Glomerular visceral epithelial cell (primary cell): ENCODE measurements around the gene HYLS1.
"Not testable (repeated sequence)": the region's sequence is repeated elsewhere in the genome, so short reads cannot be mapped to it uniquely, and the experiment has no call there.

Experiments
- DNase-seq: peaks from one replicate; pipeline ENCODE4 v3.0.0-alpha.2; 2016; ENCODE audit errors: extremely low spot score

The HYLS1 gene

DNA sequence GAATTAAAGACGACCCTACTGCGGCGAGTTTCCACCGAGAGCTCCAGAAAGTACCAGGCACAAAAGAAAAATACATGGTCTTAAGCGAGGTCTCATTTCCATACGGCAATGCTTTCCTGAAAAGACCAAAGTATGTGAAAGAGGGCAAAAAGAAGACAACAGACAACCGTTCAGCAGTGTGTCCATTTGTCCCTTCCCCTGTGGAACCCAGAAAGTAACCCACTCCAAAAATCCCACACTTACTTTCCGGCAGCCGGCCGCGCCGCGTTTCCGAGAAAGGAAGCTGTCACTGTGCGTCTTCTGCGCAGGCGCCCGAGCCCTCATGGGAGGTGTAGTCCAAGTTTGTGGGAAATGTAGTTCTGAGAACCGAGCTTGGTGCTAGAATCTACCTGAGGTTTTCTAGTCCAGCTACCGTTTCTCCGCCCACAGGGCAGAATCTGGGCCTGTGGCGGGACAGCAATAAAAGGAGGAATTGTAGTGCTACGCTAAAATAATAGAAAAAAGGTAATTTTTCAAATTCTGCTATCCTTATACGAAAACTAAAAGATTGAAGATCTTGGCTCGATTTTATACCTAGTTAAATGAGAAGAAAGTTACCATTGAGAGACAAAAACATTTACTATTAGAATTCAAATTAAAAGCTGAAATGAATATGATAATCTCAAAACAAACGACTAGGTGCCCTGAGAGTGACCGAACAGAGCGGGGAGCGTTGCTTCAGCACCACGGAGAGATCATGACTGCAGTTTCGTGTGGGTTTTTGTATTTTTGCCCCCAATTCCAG, 15.7 kb downstream of the HYLS1 start, which contains the start of gene PUS3:
Gene PUS3 (minus strand): TSS at position 280 of the 784 bp plus-strand sequence. CDS start 6,922 bp downstream, outside the sequence.
- DNase-seq, result peak; percentile 78

DNA sequence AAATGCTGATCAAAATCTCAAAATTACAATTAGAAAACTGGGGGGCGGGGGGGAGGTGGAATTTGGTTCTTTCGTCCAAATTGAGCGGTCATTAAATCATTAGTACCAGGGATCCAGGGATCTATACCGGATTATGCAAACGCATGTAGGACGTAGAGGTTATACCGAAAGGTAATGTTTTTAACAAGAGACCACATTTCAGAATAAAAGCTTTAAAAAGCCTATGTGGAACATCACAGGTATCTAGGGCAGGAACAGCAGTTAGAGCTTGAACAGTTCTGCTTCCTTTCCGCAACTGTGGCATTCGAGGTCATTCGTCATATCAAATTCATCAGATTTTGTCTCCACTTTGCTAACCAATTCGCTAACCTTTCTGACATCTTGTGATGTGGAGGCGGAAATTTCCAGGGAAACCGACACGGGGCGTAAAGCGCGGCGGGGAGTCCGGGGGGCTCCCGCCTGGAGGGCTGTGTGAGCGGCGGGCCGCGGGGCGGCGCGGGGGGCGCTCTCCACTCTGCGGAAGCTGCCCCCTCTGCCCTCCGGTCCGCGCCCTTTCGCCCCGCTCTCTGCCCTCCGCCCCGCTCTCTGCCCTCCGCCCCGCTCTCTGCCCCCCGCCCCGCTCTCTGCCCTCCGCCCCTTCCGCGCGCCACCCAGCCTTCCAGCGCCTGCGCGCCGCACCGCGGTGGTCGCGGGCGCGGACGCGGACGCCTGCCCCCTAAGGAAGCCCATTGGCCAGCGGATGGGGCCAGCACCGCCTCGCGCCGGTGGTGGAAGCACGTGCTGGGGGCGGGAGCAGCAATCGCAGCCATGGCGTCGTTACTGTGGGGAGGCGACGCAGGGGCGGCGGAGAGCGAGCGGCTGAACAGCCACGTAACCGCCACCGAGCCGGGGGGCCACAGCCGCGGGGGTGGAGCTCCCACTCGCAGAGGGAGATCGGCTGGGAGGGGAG, 16.5 kb downstream of the HYLS1 start, which contains the start of gene DDX25:
Gene DDX25 (plus strand): TSS at position 798 of the 949 bp plus-strand sequence. CDS start 10 bp downstream, at position 808.
- DNase-seq, result no peak

DNA sequence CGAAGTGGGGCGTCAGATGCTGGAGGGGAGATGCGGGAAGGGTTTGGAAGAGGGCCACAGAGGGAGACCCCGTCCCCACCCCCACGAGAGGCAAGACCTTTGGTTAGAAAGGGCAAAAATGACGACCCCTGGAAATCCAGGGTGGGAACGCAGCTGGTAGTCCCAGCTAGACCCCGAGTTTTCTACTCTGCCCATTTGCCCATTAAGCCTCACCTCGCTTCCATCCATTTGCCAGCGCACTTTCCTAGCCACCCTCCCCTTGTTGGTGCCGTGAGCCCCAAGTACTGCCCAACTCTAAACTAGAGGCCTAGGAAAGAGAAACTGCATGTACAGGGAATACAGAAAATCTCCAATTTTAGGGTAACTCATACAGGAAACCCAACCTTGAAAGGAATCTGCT, 17.2 kb downstream of the HYLS1 start:
- DNase-seq, result no peak

DNA sequence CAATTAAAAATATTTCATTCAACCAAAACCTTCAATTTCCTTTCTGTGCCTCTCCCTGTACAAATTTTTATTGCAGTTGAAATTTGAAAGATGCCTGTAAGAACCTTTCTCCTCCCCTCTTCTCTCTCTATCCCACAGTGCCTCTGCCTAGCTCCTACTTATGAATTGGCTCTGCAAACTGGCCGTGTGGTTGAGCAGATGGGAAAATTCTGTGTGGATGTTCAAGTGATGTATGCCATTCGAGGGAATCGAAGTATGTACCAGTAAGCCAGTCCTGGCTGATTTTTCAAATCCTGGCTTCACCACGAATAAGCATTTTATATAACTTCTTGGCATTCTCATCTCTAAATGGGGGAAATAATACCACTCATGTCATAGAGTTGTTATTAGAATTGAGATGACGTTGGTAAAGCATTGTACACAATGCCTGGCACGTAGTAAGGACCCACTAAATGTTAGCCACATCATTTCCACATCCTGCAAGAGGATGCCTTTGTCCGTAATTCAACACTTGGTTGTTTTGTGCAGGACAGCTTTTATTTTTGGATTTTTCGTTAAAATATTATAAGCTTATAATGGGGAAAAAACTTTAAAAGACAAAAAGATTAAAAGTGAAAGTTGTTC, 22.9 kb downstream of the HYLS1 start:
- no peak for DNase-seq

DNA sequence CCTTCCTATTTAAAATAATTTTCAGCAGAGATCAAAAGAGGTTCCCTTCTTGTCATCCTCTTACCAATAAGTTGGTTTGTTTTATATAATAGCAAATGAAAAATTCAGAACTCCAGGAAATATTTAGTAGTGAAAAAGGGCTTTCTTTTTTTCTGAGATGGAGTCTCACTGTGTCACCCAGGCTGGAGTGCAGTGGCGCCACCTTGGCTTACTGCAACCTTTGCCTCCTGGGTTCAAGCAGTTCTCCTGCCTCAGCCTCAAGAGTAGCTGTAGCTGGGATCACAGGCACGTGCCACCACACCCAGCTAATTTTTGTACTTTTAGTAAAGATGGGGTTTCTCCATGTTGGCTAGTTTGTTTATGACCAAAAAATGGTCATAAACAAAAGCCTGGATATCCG, 27.1 kb downstream of the HYLS1 start:
- not testable (repeated sequence) for DNase-seq

DNA sequence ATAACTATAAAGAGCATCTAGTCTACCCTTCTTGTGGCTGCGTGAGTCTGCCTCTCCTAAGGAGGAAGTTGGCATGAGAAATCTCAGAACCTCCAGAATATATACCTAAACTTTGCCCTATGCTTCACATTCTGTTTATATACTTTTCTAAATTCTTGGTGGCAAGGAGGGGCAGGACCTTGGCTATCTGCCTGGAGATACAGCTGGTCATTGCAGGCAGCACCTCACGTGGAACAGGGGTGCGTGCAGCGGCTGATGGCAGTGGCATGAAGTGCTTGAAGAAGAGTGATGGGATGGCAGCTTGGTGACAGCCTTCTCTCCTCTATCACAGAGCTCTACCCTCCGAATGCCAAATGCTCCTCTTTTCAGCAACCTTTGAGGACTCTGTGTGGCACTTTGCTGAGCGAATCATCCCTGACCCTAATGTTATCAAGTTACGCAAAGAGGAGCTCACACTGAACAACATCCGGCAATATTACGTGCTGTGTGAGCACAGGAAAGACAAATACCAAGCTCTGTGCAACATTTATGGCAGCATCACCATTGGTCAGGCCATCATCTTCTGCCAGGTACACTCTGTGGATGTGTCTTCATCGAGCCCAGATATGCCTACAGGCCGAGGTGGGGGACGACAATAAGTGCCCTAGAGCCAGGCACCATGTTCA, 29.3 kb downstream of the HYLS1 start:
- no peak for DNase-seq

DNA sequence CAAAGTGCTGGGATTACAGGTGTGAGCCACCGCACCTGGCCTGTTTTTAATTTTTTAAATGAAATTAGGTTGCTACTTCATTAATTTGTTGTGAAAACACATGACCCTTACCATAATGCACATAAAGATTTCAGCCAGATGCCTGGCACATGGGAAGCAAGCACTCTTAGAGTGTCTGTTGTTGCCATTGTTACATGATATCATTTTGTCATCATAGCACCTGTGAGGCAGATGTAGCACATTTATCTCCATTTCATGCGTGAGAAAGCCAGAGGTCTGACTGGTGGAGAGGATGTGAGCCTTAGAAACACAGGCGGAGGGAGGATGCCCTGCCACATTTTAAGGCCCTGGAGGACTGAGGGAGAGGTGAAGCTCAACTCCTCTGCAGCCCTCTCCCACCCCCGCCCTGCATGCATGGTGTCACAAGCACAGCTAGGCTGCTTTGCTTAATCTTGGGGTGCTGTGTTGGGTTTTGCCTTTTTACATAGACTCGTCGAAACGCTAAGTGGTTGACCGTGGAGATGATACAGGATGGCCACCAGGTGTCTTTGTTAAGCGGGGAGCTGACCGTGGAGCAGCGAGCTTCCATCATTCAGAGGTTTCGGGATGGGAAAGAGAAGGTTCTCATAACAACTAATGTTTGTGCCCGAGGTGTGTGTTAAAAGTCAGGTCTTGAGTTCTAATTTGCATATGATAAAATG, 30.8 kb downstream of the HYLS1 start:
- no peak for DNase-seq

DNA sequence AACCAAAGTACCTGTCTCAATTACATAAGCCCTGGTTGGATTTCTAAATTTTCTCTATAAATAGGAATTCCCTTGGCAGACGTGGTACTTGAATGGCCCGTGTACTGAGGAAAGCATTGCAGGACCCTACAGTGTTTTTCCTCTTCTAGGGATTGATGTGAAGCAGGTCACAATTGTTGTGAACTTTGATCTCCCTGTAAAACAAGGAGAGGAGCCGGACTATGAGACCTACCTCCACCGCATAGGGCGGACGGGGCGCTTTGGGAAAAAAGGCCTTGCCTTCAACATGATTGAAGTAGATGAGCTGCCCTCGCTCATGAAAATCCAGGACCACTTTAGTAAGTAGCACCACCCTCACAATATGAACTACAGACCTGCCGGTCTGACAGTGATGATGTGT, 33.6 kb downstream of the HYLS1 start:
- DNase-seq, result no peak

DNA sequence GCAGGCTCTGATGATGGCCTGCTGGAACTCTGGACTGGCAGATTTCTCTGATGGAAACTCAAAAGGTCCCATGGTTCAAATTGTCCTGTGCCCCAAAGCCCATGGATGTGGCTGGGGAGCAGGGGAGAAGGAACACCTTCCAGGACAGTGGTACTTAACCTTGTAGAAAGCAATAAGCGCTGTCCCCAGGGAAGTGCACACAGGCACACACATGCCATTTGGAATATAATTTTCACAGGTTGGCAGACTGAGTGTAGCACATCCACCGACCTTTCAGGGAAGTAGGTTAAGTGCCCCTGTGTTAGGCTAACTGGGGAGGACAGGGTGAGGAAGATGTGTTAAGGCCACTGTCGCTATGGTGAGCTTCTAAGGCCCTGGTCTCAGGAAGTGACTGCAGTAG, 34.7 kb downstream of the HYLS1 start:
- no peak for DNase-seq

DNA sequence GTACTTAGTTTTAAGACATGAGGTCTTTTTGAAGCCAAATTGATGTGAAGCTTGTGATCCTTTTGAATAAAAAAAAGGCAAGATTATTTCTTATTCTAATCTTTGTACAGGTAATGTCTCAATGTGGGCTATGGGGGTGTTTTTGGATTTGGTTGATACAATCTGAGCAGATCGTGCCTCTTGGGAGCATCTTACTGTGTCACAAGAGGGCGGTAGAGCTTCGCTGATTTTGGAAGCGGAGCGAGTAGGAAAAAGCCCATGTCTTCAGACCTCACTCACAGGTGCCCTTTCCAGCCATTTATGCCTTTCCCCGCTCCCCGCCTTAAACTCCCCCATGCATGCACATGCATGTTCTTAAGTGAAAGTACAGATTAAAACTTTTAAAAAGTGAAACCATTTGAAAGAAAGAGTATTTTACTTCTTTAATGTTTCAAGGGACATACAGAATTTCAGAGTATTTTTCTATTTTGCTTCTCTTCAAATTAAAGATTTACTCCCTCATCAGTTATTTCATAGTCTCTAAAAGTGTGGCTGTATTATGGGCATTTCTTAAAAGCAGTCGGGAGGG, 35.6 kb downstream of the HYLS1 start:
- peak; percentile 63 for DNase-seq

DNA sequence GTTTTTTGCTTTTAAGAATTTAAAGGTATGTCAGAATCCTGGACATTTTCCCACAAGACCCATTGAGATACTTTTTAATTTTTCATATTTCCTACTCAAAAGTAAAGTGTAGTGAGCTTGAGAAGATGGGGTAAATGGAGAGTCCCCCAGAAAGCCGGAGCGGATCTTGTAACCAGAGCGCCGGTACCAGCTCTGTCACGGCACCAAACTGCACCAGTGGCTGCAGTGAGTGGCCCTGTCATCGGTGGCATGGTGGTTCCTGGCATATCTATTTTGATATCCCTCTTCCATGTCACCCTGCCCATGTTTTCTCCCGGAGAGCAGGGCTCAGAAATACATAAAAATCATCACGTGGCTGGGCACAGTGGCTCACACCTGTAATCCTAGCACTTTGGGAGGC, 36.2 kb downstream of the HYLS1 start:
- DNase-seq, result no peak

DNA sequence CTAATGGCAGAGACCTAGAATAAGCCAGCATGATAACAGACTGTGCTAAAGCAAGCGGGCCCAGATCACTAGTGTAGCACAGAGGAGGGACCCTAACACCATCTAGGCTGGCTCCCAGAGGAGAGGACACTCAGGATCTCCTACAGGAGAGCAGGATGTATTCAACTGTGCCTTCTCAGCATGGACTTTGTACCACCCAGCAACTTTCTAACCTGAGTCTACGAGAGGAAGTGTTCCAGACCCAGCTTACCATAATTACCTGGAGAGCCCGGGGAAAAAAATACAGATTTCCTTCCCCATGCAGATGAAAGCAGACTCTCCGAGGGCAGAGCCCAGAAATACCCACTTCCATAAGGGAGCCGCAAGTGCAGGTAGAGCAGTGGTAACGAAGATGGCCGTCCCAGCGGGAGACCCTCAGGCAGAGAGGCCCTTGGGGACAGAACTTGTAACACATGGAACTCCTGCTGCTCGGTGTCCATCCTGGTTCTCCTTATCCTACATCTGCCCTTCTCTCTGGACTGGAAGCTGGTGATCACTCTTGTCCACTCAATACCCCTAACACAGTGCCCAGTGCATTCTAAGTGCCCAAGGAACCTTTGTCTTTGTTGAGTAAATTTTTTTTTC, 37.0 kb downstream of the HYLS1 start:
- DNase-seq, result no peak

DNA sequence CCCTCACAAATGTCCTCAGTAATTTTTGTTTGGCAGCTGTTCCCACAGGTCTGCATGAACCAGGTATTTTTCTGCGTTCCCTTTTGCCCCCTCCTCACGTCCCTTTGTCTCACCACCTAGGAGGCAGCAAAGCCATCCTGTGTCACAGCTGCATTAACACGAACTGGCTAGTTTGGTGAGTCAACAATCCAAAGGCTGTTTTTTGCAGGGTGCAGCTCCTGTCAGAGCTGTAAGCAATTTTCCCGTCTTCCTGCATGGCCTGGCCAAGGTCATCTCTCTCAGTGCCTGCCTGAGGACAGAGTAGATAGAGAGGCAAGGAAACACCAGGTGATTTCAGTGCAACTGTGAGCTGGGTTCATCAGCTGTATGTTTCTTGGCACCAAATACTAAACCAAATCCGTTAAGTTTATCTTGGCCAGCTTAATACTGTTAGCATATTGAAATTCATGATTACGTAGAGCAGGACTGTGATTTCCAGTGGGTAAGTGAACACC, 37.8 kb downstream of the HYLS1 start:
- no peak for DNase-seq

DNA sequence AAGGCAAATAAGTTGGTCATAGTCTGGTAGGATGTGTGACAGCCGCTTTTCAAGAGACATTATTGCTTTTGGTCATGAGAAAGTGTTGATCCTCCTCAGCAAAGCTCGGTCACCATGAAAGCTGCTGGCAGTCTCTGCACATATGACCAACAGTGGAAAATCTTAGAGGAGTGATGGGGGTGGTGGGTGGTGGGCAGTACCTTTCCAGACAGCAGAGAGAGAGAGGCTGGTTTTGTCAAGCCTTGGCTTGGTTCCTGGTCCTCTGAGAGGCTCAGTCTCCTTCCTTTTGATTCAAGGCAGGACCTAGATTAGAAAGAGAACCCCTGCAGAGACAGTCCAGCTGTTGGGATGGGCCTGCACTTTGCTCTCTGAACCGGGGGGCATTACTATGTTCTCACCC, 38.3 kb downstream of the HYLS1 start:
- no peak for DNase-seq

DNA sequence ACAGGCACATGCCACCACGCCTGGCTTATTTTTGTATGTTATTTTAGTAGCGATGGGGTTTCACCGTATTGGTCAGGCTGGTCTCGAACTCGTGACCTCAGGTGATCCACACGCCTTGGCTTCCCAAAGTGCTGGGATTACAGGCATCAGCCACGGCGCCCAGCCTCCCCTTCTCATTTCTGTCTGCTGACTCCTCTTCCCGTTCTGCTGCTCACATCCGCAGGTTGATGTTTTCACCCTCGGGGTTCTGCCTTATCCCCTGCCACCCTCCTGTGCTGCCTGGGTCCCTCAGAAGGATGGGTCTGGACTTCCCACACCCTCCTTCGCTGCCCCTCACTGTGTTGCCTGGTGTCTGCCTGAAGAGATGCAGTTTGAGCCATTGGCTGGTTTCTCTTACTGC, 39.2 kb downstream of the HYLS1 start:
- no peak for DNase-seq

DNA sequence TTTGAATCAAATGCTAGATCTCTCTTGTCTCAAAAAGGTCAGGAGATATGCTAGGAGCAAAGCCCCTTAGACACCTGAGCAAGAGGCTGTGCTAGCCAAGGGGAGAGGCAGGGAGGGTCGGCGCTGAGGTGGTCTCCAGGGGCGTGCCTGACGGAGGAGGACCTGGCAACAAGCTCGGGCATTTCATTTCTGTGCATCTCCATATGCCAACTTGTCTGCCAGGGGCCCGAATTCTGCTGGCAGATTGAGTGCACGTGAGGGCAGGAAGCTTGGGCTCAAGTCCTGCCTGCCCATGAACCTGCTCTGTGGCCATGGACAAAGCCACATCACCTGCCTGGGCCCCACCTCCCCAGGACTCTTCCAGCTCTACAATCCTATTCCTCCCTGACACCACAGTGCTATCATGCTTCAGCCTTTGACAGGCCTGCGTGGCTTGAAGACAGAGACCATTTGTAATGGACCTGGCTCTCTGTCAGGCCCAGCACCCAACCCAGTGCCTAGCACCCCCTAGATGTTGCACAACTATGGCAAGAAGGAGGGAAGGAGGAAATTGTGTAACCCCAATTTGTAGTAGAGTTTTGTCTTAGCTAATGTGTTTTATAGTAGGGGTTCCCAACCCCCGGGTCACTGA, 42.1 kb downstream of the HYLS1 start:
- DNase-seq, result no peak

DNA sequence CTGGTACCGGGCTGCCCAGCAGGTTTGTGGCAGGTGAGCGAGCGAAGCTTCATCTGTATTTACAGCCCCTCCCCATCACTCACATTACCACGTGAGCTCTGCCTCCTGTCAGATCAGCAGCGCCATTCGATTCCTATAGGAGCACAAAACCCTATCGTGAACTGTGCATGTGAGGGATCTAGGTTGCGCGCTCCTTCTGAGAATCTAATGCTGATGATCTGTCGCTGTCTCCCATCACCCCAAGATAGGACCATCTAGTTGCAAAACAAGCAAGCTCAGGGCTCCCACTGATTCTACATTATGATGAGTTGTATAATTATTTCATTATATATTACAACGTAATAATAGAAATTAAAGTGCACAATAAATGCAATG, 42.6 kb downstream of the HYLS1 start:
- DNase-seq, result no peak

DNA sequence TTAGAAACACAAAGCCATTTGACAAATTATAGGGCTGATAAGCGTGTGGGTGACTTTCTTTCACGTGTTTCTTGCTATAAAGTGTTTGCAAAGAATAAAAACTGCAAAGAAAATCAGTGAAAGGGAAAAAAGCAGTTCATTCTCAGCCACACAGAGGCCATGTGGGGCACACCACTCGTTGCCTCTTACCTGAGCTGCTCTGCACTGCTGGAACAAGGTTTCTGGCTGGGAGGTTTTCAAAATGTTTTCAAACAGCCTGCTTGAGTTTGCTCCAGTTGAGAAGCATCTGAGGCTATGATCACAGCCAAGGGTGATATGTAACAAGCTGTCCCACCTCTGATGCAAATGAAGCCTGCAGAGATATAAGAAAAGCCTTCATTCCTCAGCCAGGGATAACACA, 43.6 kb downstream of the HYLS1 start:
- no peak for DNase-seq

DNA sequence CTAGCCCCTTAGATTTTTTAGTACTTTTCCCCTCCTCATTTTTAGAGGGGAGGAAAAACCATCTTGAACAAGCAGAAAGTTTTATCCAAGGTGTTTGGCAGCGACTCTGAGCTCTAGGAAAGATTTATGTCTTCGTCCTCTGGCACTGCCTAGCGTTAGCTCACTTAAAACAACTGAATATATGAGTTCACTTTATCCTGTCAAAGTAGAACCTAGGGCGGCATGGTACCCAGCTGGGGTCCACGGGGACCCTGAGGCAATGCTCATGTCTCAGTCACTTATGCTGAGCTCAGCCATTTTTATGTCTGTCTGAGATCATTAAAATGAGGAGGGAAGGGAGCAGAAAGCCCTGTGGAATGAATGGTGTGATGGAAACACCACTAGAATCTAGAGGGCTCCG, 44.2 kb downstream of the HYLS1 start:
- DNase-seq, result no peak

DNA sequence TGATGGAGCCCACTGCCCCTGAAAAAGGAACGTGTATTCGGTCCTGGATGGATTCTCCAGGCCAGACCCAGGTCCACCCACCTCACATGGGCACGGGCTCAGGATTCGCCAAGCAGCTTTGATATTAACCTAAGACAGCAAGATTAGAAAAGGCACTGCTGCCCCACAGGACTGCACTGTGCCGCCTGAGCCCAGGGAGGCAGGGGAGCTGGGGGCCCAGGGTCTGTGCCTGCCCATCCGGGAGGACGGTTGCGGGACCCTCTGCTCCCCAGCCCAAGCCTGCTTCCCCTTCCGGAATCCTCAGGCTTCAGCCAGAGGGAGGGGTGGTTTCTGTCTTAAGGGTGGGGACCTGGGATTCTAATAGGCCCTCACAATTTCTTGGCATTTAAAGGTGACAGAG, 44.8 kb downstream of the HYLS1 start:
- DNase-seq, result no peak
